HEK293T (cell line): Measurements from ENCODE around the gene MCEMP1.

ENCODE experiments used
- CTCF ChIA-PET: fragments of 350-600 bp; formaldehyde crosslinking; extraction: SDS; loops from one replicate; lab custom pipeline; 2021; ENCODE audit warnings: antibody characterized with exemption, inconsistent platforms; lab: Yijun Ruan, JAX
- POLR2A ChIA-PET: fragments of 350-600 bp; formaldehyde crosslinking; extraction: SDS; loops from one replicate; lab custom pipeline; 2020; ENCODE audit warnings: antibody characterized with exemption, inconsistent platforms; lab: Yijun Ruan, JAX
- DNase-seq: peaks from one replicate; pipeline ENCODE4 v3.0.0; 2012; ENCODE audit warnings: mixed read lengths; ENCODE audit errors: extremely low spot score
- ARNT ChIP-seq: fragments of 450-650 bp; IDR thresholded peaks from 2 replicates; pipeline ENCODE4 v1.6.1; 2017; ENCODE audit warnings: mild to moderate bottlenecking
- BHLHE40 ChIP-seq: fragments of 450-650 bp; IDR thresholded peaks from 2 replicates; pipeline ENCODE4 v1.6.1; 2016; ENCODE audit warnings: mild to moderate bottlenecking, moderate library complexity, borderline replicate concordance
- CTBP1 ChIP-seq: fragments of 450-650 bp; IDR thresholded peaks from 2 replicates; pipeline ENCODE4 v1.6.1; 2016; ENCODE audit warnings: borderline replicate concordance
- ELF4 ChIP-seq: fragments of 450-650 bp; IDR thresholded peaks from 2 replicates; pipeline ENCODE4 v1.6.1; 2017; ENCODE audit warnings: antibody characterized with exemption
- FOXA1 ChIP-seq: fragments of 450-650 bp; IDR thresholded peaks from 2 replicates; pipeline ENCODE4 v1.6.1; 2016; ENCODE audit warnings: mild to moderate bottlenecking
- FOXK2 ChIP-seq: fragments of 450-650 bp; IDR thresholded peaks from 2 replicates; pipeline ENCODE4 v1.6.1; 2016; ENCODE audit warnings: mild to moderate bottlenecking
- FOXM1 ChIP-seq: fragments of 450-650 bp; IDR thresholded peaks from 2 replicates; pipeline ENCODE4 v1.6.1; 2017; ENCODE audit warnings: mild to moderate bottlenecking, borderline replicate concordance
- HDGF ChIP-seq: fragments of 450-650 bp; IDR thresholded peaks from 2 replicates; pipeline ENCODE4 v1.6.1; 2017; ENCODE audit warnings: antibody characterized with exemption, borderline replicate concordance
- L3MBTL2 ChIP-seq: fragments of 450-650 bp; conservative IDR thresholded peaks from 2 replicates; pipeline ENCODE4 v1.6.1; 2016; ENCODE audit warnings: mild to moderate bottlenecking
- LEF1 ChIP-seq: fragments of 450-650 bp; IDR thresholded peaks from 2 replicates; pipeline ENCODE4 v1.6.1; 2017; ENCODE audit warnings: mild to moderate bottlenecking, borderline replicate concordance
- NFRKB ChIP-seq: fragments of 450-650 bp; IDR thresholded peaks from 2 replicates; pipeline ENCODE4 v1.6.1; 2016; ENCODE audit warnings: mild to moderate bottlenecking, moderate library complexity
- PKNOX1 ChIP-seq: fragments of 450-650 bp; IDR thresholded peaks from 2 replicates; pipeline ENCODE4 v1.6.1; 2016
- SP1 ChIP-seq: fragments of 450-650 bp; IDR thresholded peaks from 2 replicates; pipeline ENCODE4 v1.6.1; 2017
- SUZ12 ChIP-seq: fragments of 450-650 bp; IDR thresholded peaks from 2 replicates; pipeline ENCODE4 v1.6.1; 2016; ENCODE audit warnings: mild to moderate bottlenecking
- TARDBP ChIP-seq: fragments of 450-650 bp; IDR thresholded peaks from 2 replicates; pipeline ENCODE4 v1.6.1; 2016
- ZNF384 ChIP-seq: fragments of 450-650 bp; IDR thresholded peaks from 2 replicates; pipeline ENCODE4 v1.6.1; 2016

The MCEMP1 gene

GRCh38 chr19:7632340-7633203 is 44.3 kb upstream of the MCEMP1 start:
- TF ChIP-seq SUZ12, result no peak
- TF ChIP-seq FOXM1, result no peak
- no peak for TF ChIP-seq HDGF
- no peak for TF ChIP-seq FOXA1
- TF ChIP-seq L3MBTL2, result no peak
- no peak for TF ChIP-seq LEF1
- no peak for TF ChIP-seq NFRKB
- TF ChIP-seq TARDBP, result no peak
- ChIA-PET POLR2A (interaction anchor here (1.1 to 1.2 kb wide), 2 partner anchors 9 kb away, joined by 3 read pairs; no protein-coding TSS in a partner anchor), CTCF (no interaction called here)
- DNase-seq, result no peak

DNA sequence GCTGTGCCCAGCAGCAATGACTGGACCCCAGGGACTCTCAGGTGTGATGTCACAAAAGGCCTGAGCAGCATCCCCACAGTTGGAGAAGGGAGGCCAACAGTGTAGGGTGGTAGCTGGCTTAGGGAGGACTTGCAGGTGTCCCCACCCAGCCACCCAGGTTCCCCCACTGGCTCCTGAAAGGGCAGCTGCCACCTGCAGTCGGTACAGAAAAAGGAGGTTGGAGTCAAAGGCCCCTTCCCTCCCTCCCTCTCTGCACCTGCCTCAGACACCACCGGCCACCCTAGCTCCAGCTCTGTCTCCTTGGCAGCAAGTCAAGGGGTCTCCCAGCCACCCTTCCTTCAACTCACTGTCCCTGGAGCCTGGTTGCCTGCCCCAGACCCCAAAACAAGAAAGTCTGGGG is 43.2 kb upstream of the MCEMP1 start, which contains the start of gene PCP2:
TSS of gene PCP2 (minus strand) at position 22 of the 400 bp plus-strand sequence. CDS start 262 bp downstream, outside the sequence.
- DNase-seq, result no peak
- POLR2A ChIA-PET, result interaction anchor here (1.2 kb wide), 1 partner anchor 10 kb away, joined by 3 read pairs; no protein-coding TSS in a partner anchor
- TF ChIP-seq ARNT (no peak), PKNOX1 (no peak), FOXA1 (no peak), FOXK2 (no peak), HDGF (no peak), BHLHE40 (no peak), FOXM1 (no peak), CTBP1 (no peak), ZNF384 (no peak), SP1 (no peak)
- CTCF ChIA-PET, result no interaction called here

GRCh38 chr19:7635670-7636069 is 41.2 kb upstream of the MCEMP1 start:
- ChIA-PET POLR2A (no interaction called here), CTCF (interaction anchor here (1.4 kb wide), 1 partner anchor 45 kb away, joined by 4 read pairs; the partner anchor contains the start of gene TRAPPC5)
- DNase-seq, result no peak
- TF ChIP-seq FOXK2 (no peak), ELF4 (no peak), ZNF384 (no peak), ARNT (no peak), LEF1 (no peak), TARDBP (no peak), L3MBTL2 (no peak), SUZ12 (no peak), HDGF (no peak), BHLHE40 (no peak), CTBP1 (no peak), SP1 (no peak), FOXM1 (no peak), NFRKB (no peak)

- CTCF ChIA-PET, result no interaction called here
- TF ChIP-seq ARNT, result no peak
- no peak for TF ChIP-seq SUZ12
- TF ChIP-seq FOXK2, result no peak
- no peak for TF ChIP-seq HDGF
- TF ChIP-seq CTBP1, result no peak
- TF ChIP-seq FOXA1, result no peak
- no peak for TF ChIP-seq ELF4
- no peak for TF ChIP-seq L3MBTL2
- no peak for TF ChIP-seq ZNF384
- no peak for TF ChIP-seq BHLHE40
- no peak for TF ChIP-seq NFRKB
- no peak for TF ChIP-seq FOXM1
- TF ChIP-seq PKNOX1, result no peak
- no peak for TF ChIP-seq LEF1
- POLR2A ChIA-PET, result no interaction called here
- DNase-seq, result no peak
Observed at GRCh38 chr19:7636317-7636690, 40.6 kb upstream of the MCEMP1 start.

GRCh38 chr19:7636691-7637373 is 40.1 kb upstream of the MCEMP1 start, which contains the start of gene STXBP2:
Gene STXBP2 (plus strand): TSS chr19:7637110. CDS start chr19:7637150, 40 bp downstream.
- DNase-seq, result peak; percentile 94
- ChIA-PET POLR2A (interaction anchor here (1.0 kb wide), 1 partner anchor 44 kb away, joined by 3 read pairs; the partner anchor contains the start of gene TRAPPC5), CTCF (interaction anchor here (0.6 to 1.2 kb wide), 2 partner anchors 68 to 334 kb away, joined by 3 to 5 read pairs; no protein-coding TSS in a partner anchor)
- TF ChIP-seq FOXM1 (no peak), BHLHE40 (no peak), FOXK2 (no peak), FOXA1 (no peak), L3MBTL2 (peak; percentile 88), ELF4 (peak; percentile 50; the same call in 1 of the 2 replicates)
